Tibial nerve (tissue), 4 donors: ENCODE results near the gene CASQ1.

ENCODE experiments used
- CTCF ChIP-seq, 5 experiments: fragments of 200-600 bp in 3 of 5; fragments of 450-650 bp in 2 of 5; sonication (generic) in 3 of 5; IDR thresholded peaks; one replicate each; pipeline ENCODE4 v1.5.1; 2016 to 2019; ENCODE audit warnings: antibody characterized with exemption in 5 of 5, mild to moderate bottlenecking in 3 of 5, moderate library complexity in 2 of 5
- EP300 ChIP-seq, 2 donors: sonication (generic); formaldehyde crosslinking; IDR thresholded peaks; one replicate each; pipeline ENCODE4 v1.6.1; 2017; ENCODE audit warnings: antibody characterized with exemption in 2 of 2, mild to moderate bottlenecking in 1 of 2
- POLR2A ChIP-seq, 2 donors: fragments of 450-650 bp; IDR thresholded peaks; one replicate each; pipeline ENCODE4 v1.6.1; 2017; ENCODE audit warnings: antibody characterized with exemption in 2 of 2, mild to moderate bottlenecking in 2 of 2, moderate library complexity in 2 of 2

GRCh38 chr1:160164121-160164520, 26.3 kb upstream of the CASQ1 start:
- TF ChIP-seq POLR2A (IDR thresholded peaks at IDR 0.05) (no peak), CTCF (IDR thresholded peaks at IDR 0.05) (no peak), EP300 (IDR thresholded peaks at IDR 0.05) (no peak)
